ENCODE data around the gene TMEM259.

Gene TMEM259

GRCh38 chr19:1004803-1005664 is 15.9 kb downstream of the TMEM259 start:
- WGBS: 92% methylated on average over 62 of the region's 70 CpGs
- Histone ChIP-seq H2BK5ac (ENCODE audit: low read depth, low read length, poor library complexity, severe bottlenecking) (no peak overlapping the region), H3K4ac (ENCODE audit: low read depth in 1 of 2, low read length in 2 of 2) (no peak overlapping the region)

GRCh38 chr19:1004204-1004802 is 16.6 kb downstream of the TMEM259 start:
- no peak overlapping the region for H3K4me2 ChIP-seq (ENCODE audit: low read length, poor library complexity, severe bottlenecking)
- no peak overlapping the region for H4K91ac ChIP-seq (ENCODE audit: low read length)
- H3K4ac ChIP-seq (ENCODE audit: low read depth in 1 of 2, low read length in 2 of 2): no peak overlapping the region
- peaks cover 8% of the 10 kb centered on the region for H3K4me1 ChIP-seq (ENCODE audit: control insufficient read depth, insufficient read depth, low read depth, low read length)
- H2BK15ac ChIP-seq (ENCODE audit: low read depth, poor library complexity, severe bottlenecking): no peak overlapping the region
- DNase-seq: no peak
- H3K14ac ChIP-seq (ENCODE audit: low read length in 2 of 2): no peak overlapping the region
- H3K27ac ChIP-seq (ENCODE audit: low read length, poor library complexity, severe bottlenecking): no peak overlapping the region
- H3K27me3 ChIP-seq (ENCODE audit: control insufficient read depth in 1 of 2, insufficient read depth in 1 of 2, low read length in 2 of 2): peaks cover 14 to 39% of the 10 kb centered on the region in 2 experiments
- no peak overlapping the region for H3K18ac ChIP-seq (ENCODE audit: low read depth in 1 of 2, low read length in 2 of 2)
- H2AFZ ChIP-seq (ENCODE audit: low read depth, low read length): no peak overlapping the region
- H3K9me3 ChIP-seq (ENCODE audit: control insufficient read depth, low read length): no peaks in the 10 kb centered on the region
- no peak overlapping the region for H2BK120ac ChIP-seq (ENCODE audit: low read depth, low read length)
- H4K8ac ChIP-seq (ENCODE audit: low read length): no peak overlapping the region
- H3K36me3 ChIP-seq (ENCODE audit: control insufficient read depth in 1 of 2, insufficient read depth in 2 of 2, low read depth in 1 of 2, low read length in 2 of 2): peaks cover 0 to 30% of the 10 kb centered on the region in 2 experiments
- H3K9ac ChIP-seq (ENCODE audit: low read length): no peak overlapping the region
- H3K4me3 ChIP-seq (ENCODE audit: insufficient read depth in 1 of 2, low read depth in 1 of 2, low read length in 2 of 2): no peak overlapping the region
- 81% methylated on average over 32 of the region's 32 CpGs for WGBS
- no peak overlapping the region for H2BK12ac ChIP-seq (ENCODE audit: low read length in 2 of 2)
- H3K79me1 ChIP-seq (replicated peaks; ENCODE audit: low read length, poor library complexity, severe bottlenecking): peaks cover 1% of the 10 kb centered on the region
- no peak overlapping the region for H3K23ac ChIP-seq (ENCODE audit: low read length in 2 of 2)
- H2BK5ac ChIP-seq (ENCODE audit: low read depth, low read length, poor library complexity, severe bottlenecking): no peak overlapping the region
- no peak overlapping the region for H2AK5ac ChIP-seq (ENCODE audit: low read length, severe bottlenecking)

More at GRCh38 chr19:1004803-1005664, 15.9 kb downstream of the TMEM259 start:
- H3K14ac ChIP-seq (ENCODE audit: low read length in 2 of 2): no peak overlapping the region
- no peak overlapping the region for H3K18ac ChIP-seq (ENCODE audit: low read depth in 1 of 2, low read length in 2 of 2)
- H3K9me3 ChIP-seq (ENCODE audit: control insufficient read depth, low read length): no peaks in the 10 kb centered on the region
- no peak overlapping the region for H2BK12ac ChIP-seq (ENCODE audit: low read length in 2 of 2)
- H3K4me1 ChIP-seq (ENCODE audit: control insufficient read depth, insufficient read depth, low read depth, low read length): peaks cover 11% of the 10 kb centered on the region
- no peak overlapping the region for H2BK15ac ChIP-seq (ENCODE audit: low read depth, poor library complexity, severe bottlenecking)
- H2AK5ac ChIP-seq (ENCODE audit: low read length, severe bottlenecking): no peak overlapping the region
- H3K9ac ChIP-seq (ENCODE audit: low read length): no peak overlapping the region
- no peak for DNase-seq
- no peak overlapping the region for H3K4me2 ChIP-seq (ENCODE audit: low read length, poor library complexity, severe bottlenecking)
- no peak overlapping the region for H2BK120ac ChIP-seq (ENCODE audit: low read depth, low read length)
- H3K23ac ChIP-seq (ENCODE audit: low read length in 2 of 2): no peak overlapping the region
- no peak overlapping the region for H2AFZ ChIP-seq (ENCODE audit: low read depth, low read length)
- peaks cover 11 to 36% of the 10 kb centered on the region in 2 experiments for H3K27me3 ChIP-seq (ENCODE audit: control insufficient read depth in 1 of 2, insufficient read depth in 1 of 2, low read length in 2 of 2)
- peak overlapping the region in 1 of 2 experiments; percentile 9 for H3K4me3 ChIP-seq (ENCODE audit: insufficient read depth in 1 of 2, low read depth in 1 of 2, low read length in 2 of 2)
- H3K36me3 ChIP-seq (ENCODE audit: control insufficient read depth in 1 of 2, insufficient read depth in 2 of 2, low read depth in 1 of 2, low read length in 2 of 2): peaks cover 7 to 37% of the 10 kb centered on the region in 2 experiments
- no peak overlapping the region for H4K91ac ChIP-seq (ENCODE audit: low read length)
- H3K79me1 ChIP-seq (replicated peaks; ENCODE audit: low read length, poor library complexity, severe bottlenecking): peaks cover 5% of the 10 kb centered on the region
- H4K8ac ChIP-seq (ENCODE audit: low read length): no peak overlapping the region
- no peak overlapping the region for H3K27ac ChIP-seq (ENCODE audit: low read length, poor library complexity, severe bottlenecking)

- Histone ChIP-seq H3K27me3 (ENCODE audit: control insufficient read depth in 1 of 2, insufficient read depth in 1 of 2, low read length in 2 of 2) (peaks cover 22 to 49% of the 10 kb centered on the region in 2 experiments), H2AFZ (ENCODE audit: low read depth, low read length) (no peak overlapping the region)
These were observed 17.6 kb downstream of the TMEM259 start for GRCh38 chr19:1003283-1003682.

GRCh38 chr19:1002600-1002999 is 18.3 kb downstream of the TMEM259 start:
- no peak overlapping the region for H4K8ac ChIP-seq (ENCODE audit: low read length)
- no peak overlapping the region for H3K23ac ChIP-seq (ENCODE audit: low read length in 2 of 2)
- H2BK15ac ChIP-seq (ENCODE audit: low read depth, poor library complexity, severe bottlenecking): no peak overlapping the region
- no peak overlapping the region for H3K9ac ChIP-seq (ENCODE audit: low read length)
- no peak overlapping the region for H2AFZ ChIP-seq (ENCODE audit: low read depth, low read length)
- H4K91ac ChIP-seq (ENCODE audit: low read length): no peak overlapping the region
- peaks cover 0 to 14% of the 10 kb centered on the region in 2 experiments for H3K36me3 ChIP-seq (ENCODE audit: control insufficient read depth in 1 of 2, insufficient read depth in 2 of 2, low read depth in 1 of 2, low read length in 2 of 2)
- no peak overlapping the region for H3K4me3 ChIP-seq (ENCODE audit: insufficient read depth in 1 of 2, low read depth in 1 of 2, low read length in 2 of 2)
- no peak overlapping the region for H3K4me2 ChIP-seq (ENCODE audit: low read length, poor library complexity, severe bottlenecking)
- no peak overlapping the region for H3K4ac ChIP-seq (ENCODE audit: low read depth in 1 of 2, low read length in 2 of 2)
- H3K4me1 ChIP-seq (ENCODE audit: control insufficient read depth, insufficient read depth, low read depth, low read length): peaks cover 8% of the 10 kb centered on the region
- 67% methylated on average over 4 of the region's 4 CpGs for WGBS
- no peaks in the 10 kb centered on the region for H3K9me3 ChIP-seq (ENCODE audit: control insufficient read depth, low read length)
- H2BK12ac ChIP-seq (ENCODE audit: low read length in 2 of 2): no peak overlapping the region
- H2AK5ac ChIP-seq (ENCODE audit: low read length, severe bottlenecking): no peak overlapping the region
- no peak overlapping the region for H3K18ac ChIP-seq (ENCODE audit: low read depth in 1 of 2, low read length in 2 of 2)
- H3K27me3 ChIP-seq (ENCODE audit: control insufficient read depth in 1 of 2, insufficient read depth in 1 of 2, low read length in 2 of 2): peaks cover 28 to 56% of the 10 kb centered on the region in 2 experiments
- H3K79me1 ChIP-seq (replicated peaks; ENCODE audit: low read length, poor library complexity, severe bottlenecking): no peaks in the 10 kb centered on the region
- no peak overlapping the region for H2BK120ac ChIP-seq (ENCODE audit: low read depth, low read length)
- H3K27ac ChIP-seq (ENCODE audit: low read length, poor library complexity, severe bottlenecking): no peak overlapping the region
- no peak overlapping the region for H3K14ac ChIP-seq (ENCODE audit: low read length in 2 of 2)
- DNase-seq: no peak
- H2BK5ac ChIP-seq (ENCODE audit: low read depth, low read length, poor library complexity, severe bottlenecking): no peak overlapping the region

More at GRCh38 chr19:1003283-1003682, 17.6 kb downstream of the TMEM259 start:
- 89% methylated on average over 37 of the region's 37 CpGs for WGBS
- Histone ChIP-seq H3K4me1 (ENCODE audit: control insufficient read depth, insufficient read depth, low read depth, low read length) (peaks cover 8% of the 10 kb centered on the region), H3K18ac (ENCODE audit: low read depth in 1 of 2, low read length in 2 of 2) (no peak overlapping the region), H2AK5ac (ENCODE audit: low read length, severe bottlenecking) (no peak overlapping the region), H3K4me2 (ENCODE audit: low read length, poor library complexity, severe bottlenecking) (no peak overlapping the region), H3K27ac (ENCODE audit: low read length, poor library complexity, severe bottlenecking) (no peak overlapping the region), H3K4ac (ENCODE audit: low read depth in 1 of 2, low read length in 2 of 2) (no peak overlapping the region), H3K14ac (ENCODE audit: low read length in 2 of 2) (no peak overlapping the region), H2BK120ac (ENCODE audit: low read depth, low read length) (no peak overlapping the region), H2BK15ac (ENCODE audit: low read depth, poor library complexity, severe bottlenecking) (peak overlapping the region; percentile 49), H3K9ac (ENCODE audit: low read length) (no peak overlapping the region), H4K8ac (ENCODE audit: low read length) (no peak overlapping the region), H3K23ac (ENCODE audit: low read length in 2 of 2) (no peak overlapping the region), H2BK5ac (ENCODE audit: low read depth, low read length, poor library complexity, severe bottlenecking) (no peak overlapping the region), H3K79me1 (replicated peaks; ENCODE audit: low read length, poor library complexity, severe bottlenecking) (no peaks in the 10 kb centered on the region), H2BK12ac (ENCODE audit: low read length in 2 of 2) (no peak overlapping the region), H3K36me3 (ENCODE audit: control insufficient read depth in 1 of 2, insufficient read depth in 2 of 2, low read depth in 1 of 2, low read length in 2 of 2) (peaks cover 0 to 20% of the 10 kb centered on the region in 2 experiments), H4K91ac (ENCODE audit: low read length) (no peak overlapping the region), H3K9me3 (ENCODE audit: control insufficient read depth, low read length) (no peaks in the 10 kb centered on the region), H3K4me3 (ENCODE audit: insufficient read depth in 1 of 2, low read depth in 1 of 2, low read length in 2 of 2) (no peak overlapping the region)
- DNase-seq: no peak

Measured in mesenchymal stem cell (in vitro differentiated cells and primary cell).